ENCODE results near the gene SLC25A25.
A peak's percentile ranks its signal among the peaks of the same experiment; 100 is the strongest.
"Not testable (repeated sequence)": the region's sequence is repeated elsewhere in the genome, so short reads cannot be mapped to it uniquely, and the experiment has no call there.

The SLC25A25 gene

GRCh38 chr9:128109050-128109709, 41.1 kb downstream of the SLC25A25 start:
- no peak for DNase-seq (ENCODE audit: low read depth)

GRCh38 chr9:128111726-128112125, 43.7 kb downstream of the SLC25A25 start:
- DNase-seq (ENCODE audit: low read depth), result not testable (repeated sequence)

GRCh38 chr9:128113526-128114325, 45.7 kb downstream of the SLC25A25 start:
- no peak for DNase-seq (ENCODE audit: low read depth)

- no peak for DNase-seq (ENCODE audit: low read depth)
Observed at GRCh38 chr9:128114326-128115186, 46.5 kb downstream of the SLC25A25 start.

GRCh38 chr9:128115187-128116103, 47.4 kb downstream of the SLC25A25 start:
- DNase-seq (ENCODE audit: low read depth), result no peak

GRCh38 chr9:128116104-128117083, 48.4 kb downstream of the SLC25A25 start:
- no peak for DNase-seq (ENCODE audit: low read depth)

- peak; percentile 81 for DNase-seq (ENCODE audit: low read depth)
Observed at GRCh38 chr9:128117613-128118471, 49.8 kb downstream of the SLC25A25 start.

- no peak for DNase-seq (ENCODE audit: low read depth)
Observed at GRCh38 chr9:128118472-128118857, 50.4 kb downstream of the SLC25A25 start.

GRCh38 chr9:128118971-128119665, 51.1 kb downstream of the SLC25A25 start:
- no peak for DNase-seq (ENCODE audit: low read depth)

- DNase-seq (ENCODE audit: low read depth), result no peak
Observed at GRCh38 chr9:128120061-128120740, 52.2 kb downstream of the SLC25A25 start.

GRCh38 chr9:128120741-128121465, 52.9 kb downstream of the SLC25A25 start:
- no peak for DNase-seq (ENCODE audit: low read depth)

GRCh38 chr9:128121466-128121810, 53.4 kb downstream of the SLC25A25 start:
- no peak for DNase-seq (ENCODE audit: low read depth)

GRCh38 chr9:128121924-128122808, 54.1 kb downstream of the SLC25A25 start:
- no peak for DNase-seq (ENCODE audit: low read depth)

GRCh38 chr9:128122809-128123175, 54.8 kb downstream of the SLC25A25 start:
- DNase-seq (ENCODE audit: low read depth), result no peak

GRCh38 chr9:128123451-128124080, 55.5 kb downstream of the SLC25A25 start:
- DNase-seq (ENCODE audit: low read depth), result no peak

- DNase-seq (ENCODE audit: low read depth), result no peak
Observed at GRCh38 chr9:128124451-128124850, 56.4 kb downstream of the SLC25A25 start.

Data from T-helper 22 cell (primary cell).